SK-N-MC (cell line): ENCODE results near the gene CHI3L1.

Experiments used
- DNase-seq: peaks from one replicate; pipeline ENCODE4 v3.0.0-alpha.2; 2011; ENCODE audit warnings: low read depth, low spot score
- H3K27ac ChIP-seq: fragments of 200-600 bp; sonication (generic); 2 replicates; pipeline ENCODE4 v1.5.1; 2016; ENCODE audit warnings: mixed run types
- H3K36me3 ChIP-seq: fragments of 200-600 bp; sonication (generic); 2 replicates; pipeline ENCODE4 v1.6.1; 2017; ENCODE audit warnings: antibody characterized with exemption, low read length, mixed read lengths; ENCODE audit not compliant: insufficient read depth
- H3K4me3 ChIP-seq: fragments of 200-600 bp; sonication (generic); 2 replicates; pipeline ENCODE4 v1.5.1; 2016
- H3K9ac ChIP-seq: fragments of 200-600 bp; sonication (generic); 2 replicates; pipeline ENCODE4 v1.8.0; 2017; ENCODE audit warnings: mixed run types, mixed read lengths; ENCODE audit not compliant: insufficient read length
- H3K9me3 ChIP-seq: fragments of 200-600 bp; sonication (generic); 2 replicates; pipeline ENCODE4 v1.6.1; 2017; ENCODE audit warnings: low read depth, mild to moderate bottlenecking, antibody characterized with exemption, low read length, moderate library complexity, mixed read lengths
- EZH2 ChIP-seq: fragments of 200-600 bp; sonication (generic); IDR thresholded peaks from one replicate; pipeline ENCODE4 v1.6.1; 2017; ENCODE audit warnings: antibody characterized with exemption
- FOXP2 ChIP-seq: optimal IDR thresholded peaks from 2 replicates; pipeline ENCODE3; 2011; ENCODE audit warnings: mild to moderate bottlenecking, moderate library complexity; ENCODE audit not compliant: insufficient read depth; ENCODE audit errors: extremely low read length, control extremely low read depth
- POLR2AphosphoS5 ChIP-seq: IDR thresholded peaks from 2 replicates; pipeline ENCODE4 v1.6.1; 2012; ENCODE audit warnings: mild to moderate bottlenecking, low read depth, low read length, borderline replicate concordance

The CHI3L1 gene

GRCh38 chr1:203181586-203182386 lies 4.7 kb downstream of the CHI3L1 start:
- no peak for DNase-seq
- TF ChIP-seq POLR2AphosphoS5 (no peak), FOXP2 (no peak)
- H3K27ac ChIP-seq = no peak overlapping the region
- no peaks in the 10 kb centered on the region for H3K9me3 ChIP-seq
- no peak overlapping the region for H3K9ac ChIP-seq
- no peak overlapping the region for H3K4me3 ChIP-seq
- no peaks in the 10 kb centered on the region for H3K36me3 ChIP-seq

GRCh38 chr1:203180611-203181330 lies 5.7 kb downstream of the CHI3L1 start:
- Histone ChIP-seq H3K9ac (no peak overlapping the region), H3K4me3 (no peak overlapping the region), H3K27ac (no peak overlapping the region), H3K36me3 (no peaks in the 10 kb centered on the region), H3K9me3 (no peaks in the 10 kb centered on the region)
- TF ChIP-seq POLR2AphosphoS5 (no peak), EZH2 (no peak), FOXP2 (no peak)
- no peak for DNase-seq

DNA sequence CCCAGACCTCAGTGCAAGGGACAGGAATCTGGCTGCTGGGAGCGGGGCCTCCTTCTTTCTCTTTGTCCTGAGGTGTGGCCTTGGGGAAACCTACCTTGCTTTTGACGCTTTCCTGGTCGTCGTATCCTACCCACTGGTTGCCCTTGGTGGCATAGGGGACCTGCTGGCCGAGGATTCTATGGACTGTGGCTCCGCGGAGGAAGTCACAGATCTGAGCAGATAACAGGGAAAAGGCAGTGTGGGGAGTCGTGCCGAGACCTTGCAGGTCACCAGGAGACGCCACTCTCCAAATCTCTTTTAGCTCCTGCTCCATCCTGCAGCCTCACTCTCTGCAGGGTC lies 6.9 kb downstream of the CHI3L1 start:
- no peaks in the 10 kb centered on the region for H3K9me3 ChIP-seq
- no peak for DNase-seq
- no peaks in the 10 kb centered on the region for H3K36me3 ChIP-seq
- no peak overlapping the region for H3K9ac ChIP-seq
- TF ChIP-seq EZH2 (no peak), FOXP2 (no peak), POLR2AphosphoS5 (no peak)
- H3K4me3 ChIP-seq = no peak overlapping the region
- H3K27ac ChIP-seq = no peak overlapping the region

DNA sequence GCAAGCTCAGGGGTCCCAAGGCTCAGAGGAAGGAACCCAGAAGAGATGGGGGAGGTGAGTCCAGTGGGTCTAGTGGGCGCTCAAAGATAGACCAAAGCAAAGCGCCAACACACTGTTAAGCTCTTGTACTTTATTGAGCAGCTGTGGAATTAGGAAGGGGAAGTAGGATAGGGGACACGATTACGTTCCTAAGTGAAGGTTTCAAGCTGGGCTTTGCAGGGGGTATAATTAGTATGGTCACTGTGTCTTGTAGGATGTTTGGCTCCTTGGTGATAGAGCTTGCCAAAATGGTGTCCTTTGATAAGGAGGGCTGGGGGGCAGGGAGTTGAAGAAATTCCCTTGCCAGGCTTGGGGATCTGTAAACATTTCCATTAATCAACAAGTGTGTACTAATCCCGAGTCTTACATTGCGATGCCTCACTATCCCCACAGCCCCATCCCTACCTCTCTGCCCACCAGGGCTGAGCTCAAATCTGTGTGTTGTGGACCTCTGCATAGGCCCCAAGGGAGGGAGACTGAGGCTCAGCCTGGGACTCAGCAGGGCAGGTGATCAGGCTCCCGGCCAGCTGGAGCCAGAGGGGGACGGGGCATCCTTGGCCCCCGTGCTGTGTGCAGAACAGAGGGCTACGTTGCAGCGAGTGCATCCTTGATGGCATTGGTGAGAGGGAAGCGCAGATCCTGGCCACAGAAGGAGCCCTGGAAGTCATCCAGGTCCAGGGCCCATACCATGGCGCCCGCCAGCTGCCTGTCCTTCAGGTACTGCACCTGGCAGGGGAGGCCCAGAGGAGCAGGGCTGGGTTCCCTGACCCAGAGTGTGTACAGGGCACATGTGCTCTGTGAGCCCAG lies 7.5 kb downstream of the CHI3L1 start:
- Histone ChIP-seq H3K9ac (no peak overlapping the region), H3K27ac (no peak overlapping the region), H3K9me3 (no peaks in the 10 kb centered on the region), H3K36me3 (no peaks in the 10 kb centered on the region), H3K4me3 (no peak overlapping the region)
- no peak for DNase-seq
- no peak for TF ChIP-seq FOXP2
- no peak for TF ChIP-seq POLR2AphosphoS5
- no peak for TF ChIP-seq EZH2

GRCh38 chr1:203178083-203178482 lies 8.4 kb downstream of the CHI3L1 start:
- Histone ChIP-seq H3K27ac (no peak overlapping the region), H3K4me3 (no peak overlapping the region), H3K9me3 (no peaks in the 10 kb centered on the region), H3K9ac (no peak overlapping the region), H3K36me3 (no peaks in the 10 kb centered on the region)
- no peak for DNase-seq
- TF ChIP-seq FOXP2 = no peak
- TF ChIP-seq EZH2 = no peak
- TF ChIP-seq POLR2AphosphoS5 = no peak

- H3K27ac ChIP-seq = no peak overlapping the region
- no peak overlapping the region for H3K4me3 ChIP-seq
- TF ChIP-seq FOXP2 = no peak
- no peak for TF ChIP-seq POLR2AphosphoS5
- TF ChIP-seq EZH2 = no peak
- H3K9ac ChIP-seq = no peak overlapping the region
- DNase-seq = no peak
- no peaks in the 10 kb centered on the region for H3K9me3 ChIP-seq
- H3K36me3 ChIP-seq = no peaks in the 10 kb centered on the region
These were observed 8.9 kb downstream of the CHI3L1 start for GRCh38 chr1:203177470-203178039.

- DNase-seq = no peak
- no peak overlapping the region for H3K27ac ChIP-seq
- H3K4me3 ChIP-seq = no peak overlapping the region
- H3K9me3 ChIP-seq = no peaks in the 10 kb centered on the region
- H3K9ac ChIP-seq = no peak overlapping the region
- no peaks in the 10 kb centered on the region for H3K36me3 ChIP-seq
- TF ChIP-seq EZH2 = no peak
- no peak for TF ChIP-seq FOXP2
- TF ChIP-seq POLR2AphosphoS5 = no peak
These were observed 9.5 kb downstream of the CHI3L1 start for GRCh38 chr1:203177036-203177405.

DNA sequence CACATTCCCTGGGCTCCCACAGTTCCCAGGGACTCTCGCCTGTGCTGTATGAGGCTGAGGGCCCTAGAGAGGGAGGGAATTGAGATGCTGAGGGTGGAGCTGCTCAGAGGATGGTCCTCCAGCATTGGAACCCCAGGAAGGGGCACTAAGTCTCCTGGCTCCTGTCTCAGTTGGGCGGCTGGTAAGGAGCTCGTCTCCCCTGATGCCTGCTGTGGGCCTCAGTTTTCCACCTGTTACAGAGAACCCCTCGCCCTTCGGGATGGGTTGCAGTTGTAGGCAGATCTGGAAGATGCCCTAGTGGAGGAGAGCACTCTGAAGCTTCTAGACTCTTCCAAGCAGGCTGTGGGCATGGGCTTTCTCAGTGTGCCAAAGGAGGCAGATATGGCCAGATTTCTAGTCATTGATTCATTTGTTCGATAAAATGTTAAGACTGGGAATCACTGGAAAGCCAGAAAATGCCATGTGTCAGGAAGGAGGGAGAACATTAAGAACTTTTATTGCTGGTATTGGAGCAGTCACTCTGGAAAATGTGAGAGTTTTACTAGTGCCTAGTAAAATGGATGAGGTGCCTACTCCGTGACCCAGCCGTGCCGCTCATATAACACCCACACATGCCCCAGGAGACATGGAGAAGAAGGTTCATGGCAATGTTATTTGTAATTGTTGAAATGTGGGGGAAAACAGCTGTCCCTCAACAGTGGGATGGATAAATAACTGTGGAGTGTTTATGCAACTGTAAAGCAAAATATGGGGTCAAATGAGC lies 10.1 kb downstream of the CHI3L1 start:
- H3K4me3 ChIP-seq = no peak overlapping the region
- H3K27ac ChIP-seq = no peak overlapping the region
- no peak overlapping the region for H3K9ac ChIP-seq
- no peak for TF ChIP-seq EZH2
- no peak for TF ChIP-seq POLR2AphosphoS5
- no peak for TF ChIP-seq FOXP2
- H3K36me3 ChIP-seq = no peaks in the 10 kb centered on the region
- DNase-seq = no peak
- no peaks in the 10 kb centered on the region for H3K9me3 ChIP-seq
